ENCODE data around the gene RABAC1. TPM values are rescaled to one million over a fixed set of nuclear protein-coding genes. Genes with fewer than 3 reads are reported as not detected.

Gene RABAC1
- total RNA-seq, 1 experiment from 2014 or later = 94.0 TPM

DNA sequence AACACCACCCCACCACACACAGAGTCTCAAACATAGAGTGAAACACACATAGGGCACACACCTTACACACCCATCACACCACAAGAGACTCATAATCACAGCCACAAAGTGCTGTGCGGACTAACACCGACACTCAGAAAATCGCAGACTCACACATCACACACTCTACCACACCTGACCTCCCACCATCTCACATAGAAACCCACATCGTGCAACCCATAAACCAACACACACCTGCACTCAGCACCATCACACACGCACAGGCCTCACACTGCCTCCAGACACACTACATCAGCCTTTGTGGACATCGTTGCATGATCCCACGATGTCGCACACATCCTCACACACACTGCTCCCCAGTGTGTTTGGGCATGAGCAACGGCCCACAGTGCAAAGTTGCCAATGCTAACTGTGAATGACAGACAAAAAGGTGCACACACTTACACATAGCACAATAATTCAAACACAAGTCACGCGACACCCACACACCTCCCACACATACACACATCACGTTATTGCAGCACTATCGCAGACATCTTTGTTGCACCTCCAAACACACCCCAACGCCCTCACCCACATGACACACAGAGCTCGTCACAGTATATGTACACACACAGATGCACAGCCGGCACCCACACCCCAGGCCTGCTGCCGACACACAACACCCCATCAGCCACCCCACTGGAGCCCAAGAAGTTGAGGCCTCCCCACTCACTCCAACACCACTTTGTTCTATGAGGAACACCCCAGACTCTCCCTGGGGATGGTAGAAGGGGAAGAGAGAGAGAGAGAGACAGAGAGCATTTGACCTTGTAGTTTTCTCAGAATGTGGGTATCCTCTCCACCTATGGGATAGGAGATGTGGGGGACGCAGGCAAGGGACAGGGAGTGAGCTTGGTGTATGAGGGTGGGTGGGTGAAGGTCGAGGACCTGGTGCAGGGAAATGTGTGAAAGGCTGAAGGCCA lies 36.2 kb upstream of the RABAC1 start:
- H3K9me3 ChIP-seq (ENCODE audit: control insufficient read depth, low read depth, low read length) = no peaks in the 10 kb centered on the region
- no peak overlapping the region for H2AFZ ChIP-seq (ENCODE audit: low read length)
- H2BK120ac ChIP-seq (ENCODE audit: low read depth, low read length, poor library complexity, severe bottlenecking) = no peak overlapping the region
- no peak overlapping the region for H3K14ac ChIP-seq (ENCODE audit: insufficient read depth, low read length)
- H4K91ac ChIP-seq (ENCODE audit: insufficient read length, low read depth, low read length) = no peak overlapping the region
- 100% methylated on average over 3 of the region's 19 CpGs for WGBS (ENCODE audit: extremely low coverage, insufficient read length, low lambda C conversion rate)
- H3K27me3 ChIP-seq (ENCODE audit: insufficient read depth, low read length) = peaks cover 21% of the 10 kb centered on the region; the same call in 1 of the 2 replicates
- no peak for DNase-seq
- peak overlapping the region in 1 of 3 experiments; percentile 61; a peak in 2 of 7 replicates for H3K27ac Mint-ChIP-seq
- H3K23ac ChIP-seq (ENCODE audit: insufficient read length, low read depth, low read length) = no peak overlapping the region
- peaks cover 0 to 2% of the 10 kb centered on the region in 2 experiments; a peak in 3 of 5 replicates for H3K9me3 Mint-ChIP-seq
- H3K36me3 Mint-ChIP-seq (ENCODE audit: insufficient read depth in 1 of 3, low read depth in 3 of 3) = peaks cover 3 to 7% (median 4%) of the 10 kb centered on the region in 3 experiments; a peak in 6 of 7 replicates
- H3K79me1 ChIP-seq (ENCODE audit: insufficient read depth, low read depth, low read length, poor library complexity, severe bottlenecking) = no peaks in the 10 kb centered on the region
- H3K4me3 Mint-ChIP-seq = peak overlapping the region in 1 of 2 experiments; percentile 43; a peak in 3 of 5 replicates
- H2BK20ac ChIP-seq (ENCODE audit: low read depth, low read length, poor library complexity, severe bottlenecking) = no peak overlapping the region
- H3K18ac ChIP-seq (ENCODE audit: insufficient read length, low read depth, low read length) = no peak overlapping the region
- H3K4me1 ChIP-seq (ENCODE audit: insufficient read depth, low read length) = no peaks in the 10 kb centered on the region
- H2BK5ac ChIP-seq (ENCODE audit: insufficient read length, low read length) = no peak overlapping the region
- no peak overlapping the region for H4K8ac ChIP-seq (replicated peaks; ENCODE audit: insufficient read length, low read depth, low read length)
- no peak overlapping the region for H3K56ac ChIP-seq (ENCODE audit: insufficient read length, low read depth, low read length)
- H3K4me1 Mint-ChIP-seq = peaks cover 23 to 46% of the 10 kb centered on the region in 2 experiments
- peaks cover 2% of the 10 kb centered on the region for H4K20me1 ChIP-seq (ENCODE audit: control insufficient read depth, insufficient read depth, insufficient read length)
- H3K27ac ChIP-seq (ENCODE audit: insufficient read length, low read depth, low read length) = no peak overlapping the region
- H3K79me2 ChIP-seq (ENCODE audit: insufficient read depth, low read length) = no peaks in the 10 kb centered on the region
- no peak overlapping the region for H3K4me2 ChIP-seq (ENCODE audit: insufficient read depth, insufficient read length, low read length)
- H2AK5ac ChIP-seq (ENCODE audit: insufficient read length, low read length) = no peak overlapping the region
- TF ChIP-seq, protein P1, sequence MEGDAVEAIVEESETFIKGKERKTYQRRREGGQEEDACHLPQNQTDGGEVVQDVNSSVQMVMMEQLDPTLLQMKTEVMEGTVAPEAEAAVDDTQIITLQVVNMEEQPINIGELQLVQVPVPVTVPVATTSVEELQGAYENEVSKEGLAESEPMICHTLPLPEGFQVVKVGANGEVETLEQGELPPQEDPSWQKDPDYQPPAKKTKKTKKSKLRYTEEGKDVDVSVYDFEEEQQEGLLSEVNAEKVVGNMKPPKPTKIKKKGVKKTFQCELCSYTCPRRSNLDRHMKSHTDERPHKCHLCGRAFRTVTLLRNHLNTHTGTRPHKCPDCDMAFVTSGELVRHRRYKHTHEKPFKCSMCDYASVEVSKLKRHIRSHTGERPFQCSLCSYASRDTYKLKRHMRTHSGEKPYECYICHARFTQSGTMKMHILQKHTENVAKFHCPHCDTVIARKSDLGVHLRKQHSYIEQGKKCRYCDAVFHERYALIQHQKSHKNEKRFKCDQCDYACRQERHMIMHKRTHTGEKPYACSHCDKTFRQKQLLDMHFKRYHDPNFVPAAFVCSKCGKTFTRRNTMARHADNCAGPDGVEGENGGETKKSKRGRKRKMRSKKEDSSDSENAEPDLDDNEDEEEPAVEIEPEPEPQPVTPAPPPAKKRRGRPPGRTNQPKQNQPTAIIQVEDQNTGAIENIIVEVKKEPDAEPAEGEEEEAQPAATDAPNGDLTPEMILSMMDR (conservative IDR thresholded peaks at IDR 0.05) = no peak
- H3K4ac ChIP-seq (ENCODE audit: low read depth, low read length) = no peak overlapping the region
- H3T11ph ChIP-seq (ENCODE audit: low read length) = no peak overlapping the region
- peaks cover 9% of the 10 kb centered on the region for H3K23me2 ChIP-seq (ENCODE audit: insufficient read length, low read depth, low read length, poor library complexity, severe bottlenecking)
- H4K5ac ChIP-seq (ENCODE audit: insufficient read length, low read depth, low read length) = no peak overlapping the region
- no peak overlapping the region for H2BK15ac ChIP-seq (ENCODE audit: low read depth, low read length)
- no peak overlapping the region for H2BK12ac ChIP-seq (ENCODE audit: insufficient read length, low read depth, low read length)
- H3K9ac ChIP-seq (ENCODE audit: extremely low read depth, insufficient read length, low read length) = no peak overlapping the region
- peaks cover 75% of the 10 kb centered on the region for H3K27me3 Mint-ChIP-seq (ENCODE audit: low read depth)
